ENCODE measurements around the gene EFCAB9.

The EFCAB9 gene

DNA sequence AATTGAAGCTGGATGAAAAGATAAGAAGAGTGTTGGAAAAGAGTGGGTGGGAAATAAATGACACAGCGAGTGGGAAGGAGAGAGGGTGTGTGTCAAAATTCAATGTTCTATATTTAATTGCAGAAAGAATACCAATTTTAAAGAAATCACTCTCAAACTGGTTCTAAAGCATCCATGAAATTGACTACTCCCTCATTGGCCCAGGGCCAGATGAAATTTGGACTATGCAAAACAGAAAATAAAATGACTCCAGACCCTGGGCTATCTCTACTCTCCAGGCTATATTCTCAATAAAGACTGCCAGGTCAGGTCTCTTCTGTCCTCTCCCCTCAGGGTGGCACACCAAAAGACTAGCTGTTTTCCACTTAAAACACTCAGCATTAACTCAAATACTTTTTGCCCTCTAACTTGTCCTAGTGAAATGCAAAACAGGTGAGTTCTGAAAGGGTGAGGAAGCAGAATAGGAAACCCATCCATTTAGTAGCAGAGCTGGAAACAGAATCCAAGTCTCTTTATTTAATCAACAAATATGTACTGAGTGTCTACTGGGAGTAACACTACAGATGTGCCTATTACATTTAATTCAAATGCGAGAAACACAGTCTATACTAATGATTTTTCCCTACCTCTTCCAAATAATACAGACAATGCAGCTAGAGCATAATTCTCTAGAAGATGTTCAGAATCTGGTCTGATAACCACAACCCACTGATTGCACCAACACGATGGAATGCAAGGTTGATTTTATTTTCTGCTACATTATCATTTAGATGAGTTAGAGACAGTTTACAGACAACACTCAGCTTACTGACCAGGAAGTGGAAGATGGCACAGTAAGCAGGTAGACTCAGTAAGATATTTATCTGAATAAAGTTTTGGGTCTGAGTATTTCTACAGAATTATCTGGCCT is 42.1 kb downstream of the EFCAB9 start:
- peak; percentile 4 for DNase-seq (ENCODE audit: low read depth, low spot score)

DNA sequence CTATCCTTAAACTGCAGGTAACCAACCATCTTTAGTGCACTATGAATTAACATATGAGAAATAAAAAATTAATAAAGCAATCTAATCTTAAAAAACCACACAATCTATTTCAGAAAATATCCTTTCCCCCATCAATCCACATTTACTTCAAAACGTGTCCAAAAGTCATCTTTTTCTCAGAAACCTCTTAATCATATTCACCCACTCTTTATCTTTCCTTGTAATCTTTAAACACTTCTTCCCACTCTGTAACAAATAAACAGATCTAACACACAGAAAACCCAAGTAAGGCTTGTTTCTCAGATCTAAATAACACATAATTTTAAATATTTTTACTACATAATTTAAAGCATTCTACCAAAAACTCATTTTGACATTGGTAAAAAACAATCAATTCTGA is 44.4 kb downstream of the EFCAB9 start:
- DNase-seq (ENCODE audit: low read depth, low spot score) = no peak

DNA sequence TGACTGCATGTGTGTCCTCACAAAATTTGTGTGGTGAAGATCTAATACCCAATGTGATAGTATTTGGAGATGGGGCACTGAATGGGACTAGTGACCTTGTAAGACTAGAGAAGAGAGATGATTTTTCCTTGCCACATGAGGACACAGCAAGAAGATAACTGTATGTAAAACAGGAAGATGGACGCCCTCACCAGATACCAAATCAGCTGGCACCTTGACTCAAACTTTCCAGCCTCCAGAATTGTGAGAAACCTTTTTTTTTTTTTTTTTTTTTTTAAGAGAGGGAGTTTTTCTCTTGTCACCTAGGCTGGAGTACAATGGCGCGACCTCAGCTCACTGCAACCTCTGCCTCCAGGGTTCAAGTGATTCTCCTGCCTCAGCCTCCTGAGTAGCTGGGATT is 49.3 kb downstream of the EFCAB9 start:
- DNase-seq (ENCODE audit: low read depth, low spot score) = no peak

DNA sequence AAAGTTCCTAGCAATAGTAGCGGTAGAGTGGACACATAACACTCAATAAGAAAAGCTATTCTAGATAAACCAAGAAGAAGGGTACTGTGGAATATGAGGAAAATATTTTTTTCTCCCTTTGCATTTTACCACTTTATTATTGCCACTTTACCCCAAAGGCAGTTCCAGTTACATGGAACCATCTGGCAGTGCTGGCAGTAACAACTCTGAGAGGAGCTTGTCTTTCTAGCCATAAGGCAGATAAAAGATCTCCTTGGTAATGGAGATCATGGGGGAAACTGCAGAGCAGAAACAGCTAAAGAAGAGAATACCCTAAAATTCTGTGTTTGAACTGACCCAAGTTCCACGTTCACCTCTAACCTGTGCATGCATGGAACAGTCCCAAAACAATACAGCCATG is 51.1 kb downstream of the EFCAB9 start:
- DNase-seq (ENCODE audit: low read depth, low spot score) = no peak

DNA sequence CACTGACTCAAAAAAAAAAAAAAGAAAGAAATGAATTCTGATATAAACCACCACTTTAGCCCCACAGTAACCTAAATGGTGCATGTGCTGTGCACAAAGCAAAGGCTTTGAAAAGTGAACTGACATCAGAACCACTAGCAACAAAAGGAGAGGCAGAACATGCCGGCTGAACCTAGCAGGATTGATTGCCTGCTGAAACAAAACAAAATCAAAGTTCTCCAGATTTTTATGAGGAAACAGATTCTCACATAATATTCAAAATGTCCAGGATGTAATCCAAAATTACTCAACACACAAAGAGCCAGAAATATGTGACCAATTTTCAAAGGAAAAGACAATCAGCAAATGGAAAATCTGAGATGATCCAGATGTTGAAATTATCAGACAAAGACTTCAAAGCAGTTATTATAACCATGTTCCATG is 51.7 kb downstream of the EFCAB9 start:
- no peak for DNase-seq (ENCODE audit: low read depth, low spot score)

DNA sequence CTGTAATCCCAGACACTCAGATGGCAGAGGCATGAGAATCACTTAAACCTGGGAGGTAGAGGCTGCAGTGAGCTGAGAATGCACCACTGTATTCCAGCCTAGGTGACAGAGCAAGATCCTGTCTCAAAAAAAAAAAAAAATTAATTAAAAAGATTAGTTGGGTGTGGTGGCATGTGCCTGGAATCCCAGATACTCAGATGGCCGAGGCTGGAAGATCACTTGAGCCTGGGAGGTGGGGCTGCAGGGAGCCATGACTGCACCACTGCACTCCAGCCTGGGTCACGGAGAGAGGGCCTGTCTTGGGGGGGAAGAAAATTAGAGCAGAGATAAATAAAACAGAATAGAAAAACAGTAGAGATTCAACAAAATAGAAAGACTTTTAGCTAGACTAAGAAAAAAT is 54.7 kb downstream of the EFCAB9 start:
- no peak for DNase-seq (ENCODE audit: low read depth, low spot score)

DNA sequence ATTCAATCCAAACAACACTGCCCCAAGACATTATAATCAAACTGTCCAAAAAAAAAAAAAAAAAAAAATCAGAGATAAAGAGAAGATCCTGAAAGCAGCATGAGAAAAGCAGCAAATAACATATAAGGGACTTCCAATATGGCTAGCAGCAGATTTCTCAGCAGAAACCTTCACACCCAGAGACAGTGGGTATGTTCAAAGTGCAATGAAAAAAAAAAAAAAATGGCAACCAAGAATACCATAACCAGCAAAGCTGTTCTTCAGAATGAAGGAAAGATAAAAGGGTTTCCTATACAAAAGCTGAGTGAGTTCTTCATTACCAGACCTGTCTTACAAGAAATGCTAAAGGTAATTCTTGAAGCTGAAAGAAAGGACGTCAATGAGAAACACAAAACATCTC is 57.4 kb downstream of the EFCAB9 start:
- DNase-seq (ENCODE audit: low read depth, low spot score) = no peak

DNA sequence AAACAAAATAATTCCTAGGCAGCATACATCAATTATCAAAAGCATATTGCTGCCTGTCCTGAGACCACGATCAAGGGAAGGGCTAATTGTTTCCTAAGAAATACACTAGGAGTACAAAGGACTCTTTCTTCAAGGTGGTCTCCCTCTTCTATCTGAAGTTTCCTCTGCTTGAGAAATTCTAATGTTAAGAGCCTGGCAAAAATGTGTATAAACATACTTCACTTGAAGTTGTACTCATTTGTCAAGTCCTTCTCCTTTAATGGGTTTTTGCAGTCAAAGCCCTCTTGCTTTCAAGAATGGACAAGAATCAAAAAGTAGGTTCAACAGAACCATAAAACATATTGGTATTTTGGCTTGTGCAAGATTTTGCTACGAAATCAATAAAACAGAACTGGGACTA is 58.5 kb downstream of the EFCAB9 start:
- no peak for DNase-seq (ENCODE audit: low read depth, low spot score)
